ENCODE measurements around the gene ABTB2. TPM values are rescaled to one million over a fixed set of nuclear protein-coding genes. Genes with fewer than 3 reads are reported as not detected.
A peak's percentile ranks its signal among the peaks of the same experiment; 100 is the strongest.

Gene ABTB2
- total RNA-seq, 1 donor from 2014 or later, result 24.7 TPM

GRCh38 chr11:34226210-34226609 lies 131.6 kb downstream of the ABTB2 start:
- no peak overlapping the region for H3K27ac ChIP-seq (replicated peaks)
- intact Hi-C loops (cut with micrococcal nuclease), result no loop called here
- DNase-seq, result no peak

DNA sequence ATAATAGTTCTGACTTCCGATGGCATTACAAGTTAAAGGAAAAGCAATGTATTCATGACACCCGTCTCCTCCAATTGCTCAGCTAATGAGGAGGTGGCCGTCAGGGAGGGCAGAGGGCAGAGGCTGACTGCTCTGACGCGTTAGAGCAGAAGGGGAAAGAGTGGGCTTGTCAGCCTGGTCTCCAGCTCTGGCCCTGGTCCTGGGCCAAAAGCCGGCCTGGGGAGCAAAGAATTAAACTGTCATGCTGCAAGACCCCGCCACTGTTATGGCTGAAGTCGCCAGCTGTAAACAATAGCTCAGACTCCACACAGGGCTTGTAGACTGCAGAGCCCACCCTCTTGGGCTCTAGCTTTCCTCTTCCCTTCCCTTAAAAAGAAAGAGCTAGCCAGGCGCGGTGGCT lies 132.7 kb downstream of the ABTB2 start:
- DNase-seq, result no peak
- peaks cover 18% of the 10 kb centered on the region for H3K4me1 ChIP-seq
- no peak overlapping the region for H3K4me3 ChIP-seq
- H3K36me3 ChIP-seq, result no peaks in the 10 kb centered on the region
- intact Hi-C loops (cut with micrococcal nuclease), result no loop called here
- TF ChIP-seq, protein P1, sequence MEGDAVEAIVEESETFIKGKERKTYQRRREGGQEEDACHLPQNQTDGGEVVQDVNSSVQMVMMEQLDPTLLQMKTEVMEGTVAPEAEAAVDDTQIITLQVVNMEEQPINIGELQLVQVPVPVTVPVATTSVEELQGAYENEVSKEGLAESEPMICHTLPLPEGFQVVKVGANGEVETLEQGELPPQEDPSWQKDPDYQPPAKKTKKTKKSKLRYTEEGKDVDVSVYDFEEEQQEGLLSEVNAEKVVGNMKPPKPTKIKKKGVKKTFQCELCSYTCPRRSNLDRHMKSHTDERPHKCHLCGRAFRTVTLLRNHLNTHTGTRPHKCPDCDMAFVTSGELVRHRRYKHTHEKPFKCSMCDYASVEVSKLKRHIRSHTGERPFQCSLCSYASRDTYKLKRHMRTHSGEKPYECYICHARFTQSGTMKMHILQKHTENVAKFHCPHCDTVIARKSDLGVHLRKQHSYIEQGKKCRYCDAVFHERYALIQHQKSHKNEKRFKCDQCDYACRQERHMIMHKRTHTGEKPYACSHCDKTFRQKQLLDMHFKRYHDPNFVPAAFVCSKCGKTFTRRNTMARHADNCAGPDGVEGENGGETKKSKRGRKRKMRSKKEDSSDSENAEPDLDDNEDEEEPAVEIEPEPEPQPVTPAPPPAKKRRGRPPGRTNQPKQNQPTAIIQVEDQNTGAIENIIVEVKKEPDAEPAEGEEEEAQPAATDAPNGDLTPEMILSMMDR (IDR thresholded peaks at IDR 0.05; ENCODE audit: borderline replicate concordance), result no peak
- no peaks in the 10 kb centered on the region for H3K9me3 ChIP-seq (replicated peaks)
- no peaks in the 10 kb centered on the region for H3K27me3 ChIP-seq (ENCODE audit: low read depth)
- H3K27ac ChIP-seq (replicated peaks), result no peak overlapping the region

More at GRCh38 chr11:34226210-34226609, 131.6 kb downstream of the ABTB2 start:
- Histone ChIP-seq H3K9me3 (replicated peaks) (no peaks in the 10 kb centered on the region), H3K36me3 (no peaks in the 10 kb centered on the region), H3K4me1 (peaks cover 13% of the 10 kb centered on the region), H3K4me3 (no peak overlapping the region), H3K27me3 (ENCODE audit: low read depth) (no peaks in the 10 kb centered on the region)
- TF ChIP-seq, protein P1 (IDR thresholded peaks at IDR 0.05; ENCODE audit: borderline replicate concordance), result no peak

- Histone ChIP-seq H3K27me3 (ENCODE audit: low read depth) (no peaks in the 10 kb centered on the region), H3K36me3 (no peaks in the 10 kb centered on the region), H3K9me3 (replicated peaks) (no peaks in the 10 kb centered on the region), H3K4me3 (no peak overlapping the region), H3K4me1 (peaks cover 22% of the 10 kb centered on the region), H3K27ac (replicated peaks) (no peak overlapping the region)
- TF ChIP-seq, protein P1 (IDR thresholded peaks at IDR 0.05; ENCODE audit: borderline replicate concordance), result no peak
- no peak for DNase-seq
- intact Hi-C loops (cut with micrococcal nuclease), result no loop called here
These were observed 133.3 kb downstream of the ABTB2 start for GRCh38 chr11:34224434-34224966.

DNA sequence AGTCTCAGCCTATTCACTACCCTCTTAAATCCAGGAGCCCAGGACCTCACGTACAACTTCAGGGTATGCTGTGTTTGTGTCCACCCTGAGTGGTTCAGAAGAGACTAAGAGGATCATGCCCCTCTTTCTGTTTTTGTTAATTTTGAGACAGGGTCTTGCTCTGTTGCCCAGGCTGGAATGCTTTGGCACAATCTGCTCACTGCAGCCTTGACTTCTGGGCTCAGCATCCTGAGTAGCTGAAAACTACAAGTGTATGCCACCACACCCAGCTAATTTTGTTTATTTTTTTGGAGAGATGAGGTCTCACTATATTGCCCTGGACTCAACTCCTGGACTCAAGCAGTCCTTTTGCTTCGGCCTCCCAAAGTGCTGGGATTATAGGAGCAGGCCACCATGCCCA lies 133.9 kb downstream of the ABTB2 start:
- H3K36me3 ChIP-seq, result no peaks in the 10 kb centered on the region
- no peak for DNase-seq
- peak overlapping the region; percentile 75 for H3K27ac ChIP-seq (replicated peaks)
- TF ChIP-seq, protein P1 (IDR thresholded peaks at IDR 0.05; ENCODE audit: borderline replicate concordance), result no peak
- no peaks in the 10 kb centered on the region for H3K9me3 ChIP-seq (replicated peaks)
- intact Hi-C loops (cut with micrococcal nuclease), result no loop called here
- H3K4me3 ChIP-seq, result no peak overlapping the region
- H3K4me1 ChIP-seq, result peaks cover 28% of the 10 kb centered on the region
- H3K27me3 ChIP-seq (ENCODE audit: low read depth), result no peaks in the 10 kb centered on the region

GRCh38 chr11:34223021-34223813 lies 134.6 kb downstream of the ABTB2 start:
- H3K27me3 ChIP-seq (ENCODE audit: low read depth), result no peaks in the 10 kb centered on the region
- intact Hi-C loops (cut with micrococcal nuclease), result no loop called here
- TF ChIP-seq, protein P1 (IDR thresholded peaks at IDR 0.05; ENCODE audit: borderline replicate concordance), result no peak
- H3K4me3 ChIP-seq, result no peak overlapping the region
- H3K9me3 ChIP-seq (replicated peaks), result no peaks in the 10 kb centered on the region
- H3K4me1 ChIP-seq, result peaks cover 30% of the 10 kb centered on the region
- DNase-seq, result peak; percentile 61
- no peaks in the 10 kb centered on the region for H3K36me3 ChIP-seq
- peak overlapping the region; percentile 75 for H3K27ac ChIP-seq (replicated peaks)
